Mesendoderm (in vitro differentiated cells): ENCODE results near the gene CCDC187.

Source experiments
- DNase-seq: peaks from one replicate; pipeline ENCODE4 v3.0.0; 2013
- H2AK5ac ChIP-seq: 2 replicates; pipeline ENCODE4 v1.6.1; 2013; ENCODE audit warnings: low read length, inconsistent platforms
- H2BK120ac ChIP-seq: 2 replicates; pipeline ENCODE4 v1.6.1; 2013; ENCODE audit warnings: low read depth, mild to moderate bottlenecking, low read length, moderate library complexity, mixed read lengths
- H2BK15ac ChIP-seq: replicated peaks from 2 replicates; pipeline ENCODE4 v1.6.1; 2013; ENCODE audit warnings: low read depth, mild to moderate bottlenecking, moderate library complexity
- H2BK5ac ChIP-seq: 2 replicates; pipeline ENCODE4 v1.6.1; 2013; ENCODE audit warnings: low read length, inconsistent platforms
- H3K18ac ChIP-seq: 2 replicates; pipeline ENCODE4 v1.6.1; 2013; ENCODE audit warnings: mild to moderate bottlenecking, low read length, mixed read lengths
- H3K23ac ChIP-seq: one replicate; pipeline ENCODE4 v1.6.1; 2013; ENCODE audit warnings: low read length
- H3K27ac ChIP-seq: 2 replicates; pipeline ENCODE4 v1.5.1; 2013; ENCODE audit warnings: low read depth, mild to moderate bottlenecking, inconsistent platforms, low read length, moderate library complexity
- H3K27me3 ChIP-seq: 2 replicates; pipeline ENCODE4 v1.6.1; 2013; ENCODE audit warnings: low read length, control low read depth, mild to moderate bottlenecking, inconsistent platforms; ENCODE audit not compliant: insufficient read depth, poor library complexity
- H3K36me3 ChIP-seq: 2 replicates; pipeline ENCODE4 v1.6.1; 2013; ENCODE audit warnings: low read length, inconsistent platforms; ENCODE audit not compliant: control insufficient read depth, insufficient read depth
- H3K4ac ChIP-seq: one replicate; pipeline ENCODE4 v1.6.1; 2013; ENCODE audit warnings: low read depth, mild to moderate bottlenecking, low read length, moderate library complexity
- H3K4me1 ChIP-seq: 2 replicates; pipeline ENCODE4 v1.6.1; 2013; ENCODE audit warnings: low read depth, low read length, inconsistent platforms; ENCODE audit not compliant: control insufficient read depth
- H3K4me2 ChIP-seq: 2 replicates; pipeline ENCODE4 v1.6.1; 2013; ENCODE audit warnings: low read length
- H3K4me3 ChIP-seq: 2 replicates; pipeline ENCODE4 v1.5.1; 2013; ENCODE audit warnings: mild to moderate bottlenecking, low read length
- H3K56ac ChIP-seq: one replicate; pipeline ENCODE4 v1.6.1; 2013; ENCODE audit warnings: low read length
- H3K79me1 ChIP-seq: 2 replicates; pipeline ENCODE4 v1.6.1; 2013; ENCODE audit warnings: low read length, inconsistent platforms
- H3K79me2 ChIP-seq: 2 replicates; pipeline ENCODE4 v1.6.1; 2013; ENCODE audit warnings: mild to moderate bottlenecking, low read length; ENCODE audit not compliant: control insufficient read depth, insufficient read depth
- H3K9ac ChIP-seq: 2 replicates; pipeline ENCODE4 v1.6.1; 2013; ENCODE audit warnings: low read length, inconsistent platforms
- H4K5ac ChIP-seq: one replicate; pipeline ENCODE4 v1.6.1; 2013; ENCODE audit warnings: low read length
- H4K8ac ChIP-seq: one replicate; pipeline ENCODE4 v1.6.1; 2013; ENCODE audit warnings: low read depth, mild to moderate bottlenecking, control low read depth, low read length, moderate library complexity
- WGBS: extraction: QIAGEN DNeasy Blood & Tissue Kit; methylation state at CpG from one replicate; pipeline ENCODE4 v1.1.7; 2013; ENCODE audit warnings: low lambda C conversion rate, missing lambda C conversion rate; ENCODE audit not compliant: insufficient coverage; ENCODE audit errors: extremely low coverage; 5-methylcytosine and 5-hydroxymethylcytosine counted together

CCDC187 gene

DNA sequence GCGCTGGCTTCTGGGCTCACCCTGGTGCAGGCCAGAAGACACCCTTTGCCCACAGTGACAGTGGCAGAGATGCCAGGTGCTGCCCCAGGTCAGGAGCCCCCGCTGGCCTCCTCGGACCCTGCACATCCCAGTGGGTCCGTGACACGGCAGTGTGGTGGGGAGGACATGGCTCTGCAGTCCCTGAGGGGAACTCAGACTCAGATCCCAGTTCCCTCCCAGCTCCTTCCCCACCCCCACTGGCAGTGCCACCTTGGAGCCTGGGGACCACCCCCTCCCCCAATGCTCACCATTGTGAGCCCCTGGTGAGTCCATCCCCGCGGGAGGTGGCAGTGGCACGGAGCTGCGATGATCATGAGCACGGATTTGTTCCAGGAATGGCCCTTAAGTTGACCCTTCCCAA, 562 bp upstream of the CCDC187 start:
- Histone ChIP-seq H4K8ac (no peak overlapping the region), H2BK15ac (no peak overlapping the region), H2BK5ac (no peak overlapping the region), H3K79me2 (no peaks in the 10 kb centered on the region), H3K18ac (no peak overlapping the region), H2BK120ac (no peak overlapping the region), H3K4me1 (no peaks in the 10 kb centered on the region), H3K4me3 (no peak overlapping the region), H3K27me3 (no peaks in the 10 kb centered on the region), H4K5ac (no peak overlapping the region), H3K4me2 (no peak overlapping the region), H3K36me3 (no peaks in the 10 kb centered on the region), H3K23ac (no peak overlapping the region), H3K79me1 (no peaks in the 10 kb centered on the region), H3K27ac (no peak overlapping the region), H3K9ac (no peak overlapping the region), H3K4ac (no peak overlapping the region), H2AK5ac (no peak overlapping the region), H3K56ac (no peak overlapping the region)
- no peak for DNase-seq
- WGBS = no CpG with 5 or more reads among the region's 10 CpGs

DNA sequence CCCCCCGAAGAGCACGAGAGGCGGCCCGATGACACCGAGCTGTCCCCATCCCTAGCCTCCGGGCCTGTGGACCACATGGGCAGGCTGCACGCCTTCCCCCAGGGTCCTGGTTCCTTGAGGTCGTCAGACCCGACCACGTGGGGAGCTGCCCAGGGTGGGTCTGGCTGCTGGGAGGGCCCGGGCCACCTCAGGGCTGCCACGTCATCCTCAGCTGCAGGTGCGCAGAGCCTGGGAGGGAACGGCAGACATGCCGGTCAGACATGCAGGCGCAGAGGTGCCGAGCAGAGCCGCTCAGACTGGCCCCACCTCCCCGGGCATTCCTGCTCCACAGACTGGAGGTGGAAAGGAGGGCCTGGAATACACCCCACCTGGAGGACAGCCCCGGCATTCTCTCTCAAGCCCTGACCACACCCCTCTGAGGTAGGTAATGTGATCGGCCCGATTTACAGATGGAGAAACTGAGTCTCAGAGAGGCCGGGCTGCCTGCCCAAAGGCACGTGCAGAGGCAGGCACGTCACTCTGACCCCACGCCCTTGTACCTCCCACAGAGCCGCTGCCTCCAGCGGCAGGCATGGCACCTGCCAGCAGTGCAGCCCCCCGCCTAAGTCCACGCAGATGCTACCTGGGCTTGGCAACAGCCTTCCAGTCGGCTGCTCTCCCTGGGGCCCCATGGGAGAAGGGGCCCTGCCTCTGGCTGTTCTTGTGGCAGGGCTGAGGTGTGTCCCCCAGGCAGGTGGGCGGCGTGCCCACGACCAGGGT, 649 bp downstream of the CCDC187 start:
- Histone ChIP-seq H3K27me3 (no peaks in the 10 kb centered on the region), H3K79me1 (no peaks in the 10 kb centered on the region), H2BK15ac (no peak overlapping the region), H4K8ac (no peak overlapping the region), H3K18ac (no peak overlapping the region), H2AK5ac (no peak overlapping the region), H3K23ac (no peak overlapping the region), H2BK5ac (no peak overlapping the region), H3K36me3 (no peaks in the 10 kb centered on the region), H3K4ac (no peak overlapping the region), H3K4me1 (no peaks in the 10 kb centered on the region), H3K4me2 (no peak overlapping the region), H3K56ac (no peak overlapping the region), H2BK120ac (no peak overlapping the region), H3K9ac (no peak overlapping the region), H3K79me2 (no peaks in the 10 kb centered on the region), H3K27ac (no peak overlapping the region), H4K5ac (no peak overlapping the region), H3K4me3 (no peak overlapping the region)
- no peak for DNase-seq
- WGBS = no CpG with 5 or more reads among the region's 34 CpGs

DNA sequence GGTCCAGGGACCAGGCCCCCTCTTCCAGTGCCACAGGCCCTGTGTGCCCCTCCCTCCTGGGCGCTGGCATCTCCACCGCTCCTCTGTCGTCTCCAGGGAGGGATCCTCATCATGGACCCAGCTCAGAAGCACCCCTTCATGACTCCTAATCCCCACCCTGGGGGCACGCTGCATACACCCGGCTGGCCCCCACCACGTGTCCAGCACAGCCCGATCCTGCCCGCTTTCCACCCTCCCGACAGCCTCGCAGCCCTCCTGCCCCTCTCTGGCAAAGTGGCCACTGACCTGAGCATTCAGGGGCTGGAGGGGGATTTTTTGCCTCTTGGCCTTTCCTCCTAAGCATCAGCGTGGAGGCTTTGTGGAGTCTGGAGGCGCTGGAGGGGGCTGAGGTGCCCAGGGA, 1.4 kb downstream of the CCDC187 start:
- WGBS = no CpG with 5 or more reads among the region's 12 CpGs
- Histone ChIP-seq H3K79me2 (no peaks in the 10 kb centered on the region), H3K4me2 (no peak overlapping the region), H3K4me3 (no peak overlapping the region), H2BK5ac (no peak overlapping the region), H4K5ac (no peak overlapping the region), H3K79me1 (no peaks in the 10 kb centered on the region), H2AK5ac (no peak overlapping the region), H3K4me1 (no peaks in the 10 kb centered on the region), H3K4ac (no peak overlapping the region), H3K27ac (no peak overlapping the region), H4K8ac (no peak overlapping the region), H2BK120ac (no peak overlapping the region), H3K56ac (no peak overlapping the region), H3K23ac (no peak overlapping the region), H3K18ac (no peak overlapping the region), H3K36me3 (no peaks in the 10 kb centered on the region), H2BK15ac (no peak overlapping the region), H3K9ac (no peak overlapping the region), H3K27me3 (no peaks in the 10 kb centered on the region)
- no peak for DNase-seq

DNA sequence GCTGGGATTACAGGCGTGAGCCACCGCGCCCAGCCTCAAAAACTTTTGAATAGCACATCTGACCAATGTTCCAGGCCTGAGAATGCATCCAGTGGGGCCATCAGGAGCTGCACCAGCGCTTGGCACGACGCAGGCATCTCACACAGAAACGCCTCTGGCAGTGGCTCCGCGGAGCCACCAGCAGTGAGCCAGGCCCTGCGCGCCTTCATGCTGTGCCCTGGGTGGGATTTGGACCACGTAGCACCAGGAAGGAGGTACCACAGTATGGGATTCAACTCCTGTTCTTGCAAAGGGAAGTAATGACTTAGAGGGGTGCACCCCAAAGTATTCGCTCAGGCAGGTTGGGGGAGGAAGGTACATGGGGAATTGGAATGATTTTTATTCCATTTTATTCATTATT, 3.0 kb downstream of the CCDC187 start:
- Histone ChIP-seq H3K4me1 (no peaks in the 10 kb centered on the region), H3K56ac (no peak overlapping the region), H3K27ac (no peak overlapping the region), H4K8ac (no peak overlapping the region), H3K36me3 (no peaks in the 10 kb centered on the region), H2AK5ac (no peak overlapping the region), H3K23ac (no peak overlapping the region), H3K9ac (no peak overlapping the region), H4K5ac (no peak overlapping the region), H3K4ac (no peak overlapping the region), H3K79me1 (no peaks in the 10 kb centered on the region), H3K79me2 (no peaks in the 10 kb centered on the region), H3K4me2 (no peak overlapping the region), H2BK15ac (no peak overlapping the region), H3K27me3 (no peaks in the 10 kb centered on the region), H2BK5ac (no peak overlapping the region), H3K18ac (no peak overlapping the region), H2BK120ac (no peak overlapping the region), H3K4me3 (no peak overlapping the region)
- DNase-seq = no peak
- no CpG with 5 or more reads among the region's 13 CpGs for WGBS

DNA sequence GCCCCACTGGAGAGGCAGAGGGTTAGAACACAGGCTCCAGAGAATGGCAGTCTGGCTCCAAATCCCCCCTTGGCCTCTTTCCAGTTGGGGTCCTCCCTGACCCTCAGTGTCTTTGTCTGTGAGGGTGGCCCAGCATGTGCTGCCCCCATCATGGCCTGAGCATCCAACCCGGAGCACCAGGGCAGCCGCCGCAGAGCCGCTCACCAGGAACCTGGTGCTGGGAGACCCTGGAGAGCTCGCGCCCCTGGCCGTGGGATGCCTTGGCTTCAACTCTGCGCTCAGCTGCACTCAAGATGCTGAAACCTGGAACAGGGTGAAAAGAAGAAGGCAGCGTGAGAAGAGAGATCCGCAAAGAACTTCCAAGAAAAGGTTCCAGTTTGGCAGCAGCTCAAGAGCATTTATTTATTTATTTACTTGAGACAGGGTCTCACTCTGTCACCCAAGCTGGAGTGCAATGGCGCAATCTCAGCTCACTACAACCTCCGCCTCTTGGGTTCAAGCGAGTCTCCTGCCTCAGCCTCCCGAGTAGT, 3.8 kb downstream of the CCDC187 start:
- H3K4me3 ChIP-seq = no peak overlapping the region
- no peak overlapping the region for H3K18ac ChIP-seq
- no peak overlapping the region for H3K9ac ChIP-seq
- H2BK5ac ChIP-seq = no peak overlapping the region
- no peak for DNase-seq
- H3K79me2 ChIP-seq = no peaks in the 10 kb centered on the region
- H3K27me3 ChIP-seq = no peaks in the 10 kb centered on the region
- no peaks in the 10 kb centered on the region for H3K4me1 ChIP-seq
- H3K23ac ChIP-seq = no peak overlapping the region
- no peak overlapping the region for H4K8ac ChIP-seq
- no peak overlapping the region for H4K5ac ChIP-seq
- no peak overlapping the region for H3K4me2 ChIP-seq
- no peaks in the 10 kb centered on the region for H3K36me3 ChIP-seq
- H2BK15ac ChIP-seq = no peak overlapping the region
- no peak overlapping the region for H2AK5ac ChIP-seq
- WGBS = no CpG with 5 or more reads among the region's 14 CpGs
- H3K27ac ChIP-seq = no peak overlapping the region
- H3K79me1 ChIP-seq = no peaks in the 10 kb centered on the region
- H3K56ac ChIP-seq = no peak overlapping the region
- H3K4ac ChIP-seq = no peak overlapping the region
- H2BK120ac ChIP-seq = no peak overlapping the region

DNA sequence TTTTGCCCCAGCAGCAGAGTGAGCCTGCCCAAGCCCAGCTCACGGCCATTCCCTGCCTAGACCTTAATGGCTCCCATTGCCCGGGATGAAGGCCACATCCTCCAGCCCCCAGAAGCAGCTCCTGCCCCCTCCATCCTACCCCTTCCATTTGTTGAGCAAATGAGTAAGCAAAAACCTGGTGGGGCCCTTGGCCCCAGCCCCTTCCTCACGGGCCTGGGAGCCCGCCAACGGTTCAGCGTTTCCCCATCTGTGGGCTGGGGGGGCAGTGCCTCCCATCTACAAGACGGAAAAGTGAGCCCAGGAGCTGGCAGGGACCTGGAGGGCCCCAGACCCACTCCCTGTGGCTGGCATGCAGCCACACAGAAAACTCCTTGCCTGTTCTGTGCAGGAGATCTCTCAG, 4.4 kb downstream of the CCDC187 start:
- H4K8ac ChIP-seq = no peak overlapping the region
- H3K4me3 ChIP-seq = no peak overlapping the region
- no peak overlapping the region for H3K23ac ChIP-seq
- no peak overlapping the region for H3K56ac ChIP-seq
- no peaks in the 10 kb centered on the region for H3K36me3 ChIP-seq
- no peak overlapping the region for H3K4ac ChIP-seq
- no peak overlapping the region for H2BK5ac ChIP-seq
- DNase-seq = no peak
- H2AK5ac ChIP-seq = no peak overlapping the region
- H2BK120ac ChIP-seq = no peak overlapping the region
- H3K4me2 ChIP-seq = no peak overlapping the region
- H3K79me2 ChIP-seq = no peaks in the 10 kb centered on the region
- no peak overlapping the region for H2BK15ac ChIP-seq
- H3K9ac ChIP-seq = no peak overlapping the region
- H3K27ac ChIP-seq = no peak overlapping the region
- no CpG with 5 or more reads among the region's 7 CpGs for WGBS
- no peak overlapping the region for H4K5ac ChIP-seq
- H3K18ac ChIP-seq = no peak overlapping the region
- H3K79me1 ChIP-seq = no peaks in the 10 kb centered on the region
- no peaks in the 10 kb centered on the region for H3K4me1 ChIP-seq
- no peaks in the 10 kb centered on the region for H3K27me3 ChIP-seq
